GM19452 (cell line): ENCODE data around the gene GNAQ.
"Not testable (repeated sequence)": the region's sequence is repeated elsewhere in the genome, so short reads cannot be mapped to it uniquely, and the experiment has no call there.

ENCODE experiments used
- ATAC-seq: cut with Tn5 transposase; IDR thresholded peaks from one replicate; pipeline ENCODE4 v1.9.1; 2021; ENCODE audit not compliant: unreplicated experiment

Gene GNAQ

GRCh38 chr9:77882294-77882693 is 149.3 kb downstream of the GNAQ start:
- no peak for ATAC-seq

- ATAC-seq = not testable (repeated sequence)
These were observed 150.0 kb downstream of the GNAQ start for GRCh38 chr9:77881634-77882033.

- no peak for ATAC-seq
These were observed 150.5 kb downstream of the GNAQ start for GRCh38 chr9:77881111-77881510.

- ATAC-seq = no peak
These were observed 152.1 kb downstream of the GNAQ start for GRCh38 chr9:77879437-77879943.

- ATAC-seq = not testable (repeated sequence)
These were observed 152.8 kb downstream of the GNAQ start for GRCh38 chr9:77878793-77879192.

GRCh38 chr9:77877976-77878375 is 153.6 kb downstream of the GNAQ start:
- no peak for ATAC-seq

- no peak for ATAC-seq
These were observed 155.0 kb downstream of the GNAQ start for GRCh38 chr9:77876590-77876989.

- ATAC-seq = no peak
These were observed 155.5 kb downstream of the GNAQ start for GRCh38 chr9:77876091-77876490.

GRCh38 chr9:77872863-77873262 is 158.7 kb downstream of the GNAQ start:
- ATAC-seq = no peak

GRCh38 chr9:77872177-77872576 is 159.4 kb downstream of the GNAQ start:
- ATAC-seq = no peak

- ATAC-seq = no peak
These were observed 160.1 kb downstream of the GNAQ start for GRCh38 chr9:77871483-77871882.

GRCh38 chr9:77866878-77867277 is 164.7 kb downstream of the GNAQ start:
- no peak for ATAC-seq

GRCh38 chr9:77865385-77866047 is 166.1 kb downstream of the GNAQ start:
- ATAC-seq = no peak

- ATAC-seq = no peak
These were observed 167.3 kb downstream of the GNAQ start for GRCh38 chr9:77864211-77864889.

GRCh38 chr9:77863638-77864037 is 168.0 kb downstream of the GNAQ start:
- ATAC-seq = not testable (repeated sequence)

GRCh38 chr9:77860953-77861352 is 170.7 kb downstream of the GNAQ start:
- not testable (repeated sequence) for ATAC-seq

- no peak for ATAC-seq
These were observed 173.9 kb downstream of the GNAQ start for GRCh38 chr9:77857513-77858259.

GRCh38 chr9:77856615-77857014 is 175.0 kb downstream of the GNAQ start:
- ATAC-seq = no peak

GRCh38 chr9:77854916-77855311 is 176.7 kb downstream of the GNAQ start:
- ATAC-seq = no peak

GRCh38 chr9:77854258-77854915 is 177.2 kb downstream of the GNAQ start:
- no peak for ATAC-seq

GRCh38 chr9:77853716-77854115 is 177.9 kb downstream of the GNAQ start:
- ATAC-seq = no peak
